Measurements from ENCODE around the gene HDAC4.

DNA sequence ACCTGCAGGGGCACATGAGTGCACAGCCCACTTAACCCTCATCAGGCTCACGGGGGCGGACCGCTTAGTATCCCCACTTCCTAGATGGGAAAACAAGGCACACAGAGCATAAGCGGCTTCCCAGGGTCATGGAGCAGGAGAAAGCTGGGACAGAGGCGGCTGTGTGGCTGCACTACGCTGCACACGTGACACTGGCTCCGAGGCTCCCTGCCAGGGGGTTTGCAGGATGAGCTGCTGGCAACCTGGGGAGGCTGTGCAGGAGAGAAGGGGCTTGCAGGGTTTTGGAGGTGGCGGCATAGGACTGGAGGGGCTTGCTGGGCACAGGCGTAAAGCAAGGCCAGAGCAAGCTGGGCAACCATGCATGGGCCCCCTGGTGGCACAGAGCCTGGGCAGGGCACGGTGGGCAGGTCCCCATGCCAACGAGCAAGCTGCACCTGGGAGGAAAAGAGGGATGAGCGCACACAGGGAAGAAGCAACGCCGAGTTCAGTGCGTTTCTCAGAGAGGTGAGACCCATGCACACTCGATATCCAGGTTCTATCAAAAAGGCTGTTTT lies 268.6 kb downstream of the HDAC4 start:
- TF ChIP-seq, protein P1, sequence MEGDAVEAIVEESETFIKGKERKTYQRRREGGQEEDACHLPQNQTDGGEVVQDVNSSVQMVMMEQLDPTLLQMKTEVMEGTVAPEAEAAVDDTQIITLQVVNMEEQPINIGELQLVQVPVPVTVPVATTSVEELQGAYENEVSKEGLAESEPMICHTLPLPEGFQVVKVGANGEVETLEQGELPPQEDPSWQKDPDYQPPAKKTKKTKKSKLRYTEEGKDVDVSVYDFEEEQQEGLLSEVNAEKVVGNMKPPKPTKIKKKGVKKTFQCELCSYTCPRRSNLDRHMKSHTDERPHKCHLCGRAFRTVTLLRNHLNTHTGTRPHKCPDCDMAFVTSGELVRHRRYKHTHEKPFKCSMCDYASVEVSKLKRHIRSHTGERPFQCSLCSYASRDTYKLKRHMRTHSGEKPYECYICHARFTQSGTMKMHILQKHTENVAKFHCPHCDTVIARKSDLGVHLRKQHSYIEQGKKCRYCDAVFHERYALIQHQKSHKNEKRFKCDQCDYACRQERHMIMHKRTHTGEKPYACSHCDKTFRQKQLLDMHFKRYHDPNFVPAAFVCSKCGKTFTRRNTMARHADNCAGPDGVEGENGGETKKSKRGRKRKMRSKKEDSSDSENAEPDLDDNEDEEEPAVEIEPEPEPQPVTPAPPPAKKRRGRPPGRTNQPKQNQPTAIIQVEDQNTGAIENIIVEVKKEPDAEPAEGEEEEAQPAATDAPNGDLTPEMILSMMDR (IDR thresholded peaks at IDR 0.05 in 2 of 3, conservative IDR thresholded peaks at IDR 0.05 in 1 of 3; ENCODE audit: control insufficient read depth in 2 of 3, extremely low read depth in 1 of 3, insufficient read depth in 1 of 3, low read depth in 3 of 3, low read length in 3 of 3), result no peak
- TF ChIP-seq POLR2AphosphoS5 (IDR thresholded peaks at IDR 0.05; ENCODE audit: low read length), result no peak

All from GM12878 (cell line).